HG03135 (cell line): ENCODE measurements around the gene CPLX1.
"Not testable (repeated sequence)": the region's sequence is repeated elsewhere in the genome, so short reads cannot be mapped to it uniquely, and the experiment has no call there.

ENCODE experiments used
- ATAC-seq: cut with Tn5 transposase; IDR thresholded peaks from one replicate; pipeline ENCODE4 v1.9.1; 2021; ENCODE audit warnings: mild to moderate bottlenecking, moderate library complexity; ENCODE audit not compliant: unreplicated experiment

CPLX1 gene

GRCh38 chr4:780716-781492, 45.0 kb downstream of the CPLX1 start:
- ATAC-seq = no peak

- not testable (repeated sequence) for ATAC-seq
Observed at GRCh38 chr4:780255-780654, 45.7 kb downstream of the CPLX1 start.

- ATAC-seq = no peak
Observed at GRCh38 chr4:779555-779954, 46.4 kb downstream of the CPLX1 start.

- ATAC-seq = no peak
Observed at GRCh38 chr4:777520-778262, 48.2 kb downstream of the CPLX1 start.

GRCh38 chr4:776743-777441, 49.0 kb downstream of the CPLX1 start:
- ATAC-seq = no peak

- ATAC-seq = not testable (repeated sequence)
Observed at GRCh38 chr4:775485-775884, 50.4 kb downstream of the CPLX1 start.

GRCh38 chr4:774419-775092, 51.4 kb downstream of the CPLX1 start:
- ATAC-seq = not testable (repeated sequence)

- no peak for ATAC-seq
Observed at GRCh38 chr4:773214-773613, 52.7 kb downstream of the CPLX1 start.

GRCh38 chr4:772776-773175, 53.2 kb downstream of the CPLX1 start:
- no peak for ATAC-seq

- no peak for ATAC-seq
Observed at GRCh38 chr4:772118-772517, 53.8 kb downstream of the CPLX1 start.

GRCh38 chr4:771464-771863, 54.5 kb downstream of the CPLX1 start:
- no peak for ATAC-seq

- ATAC-seq = no peak
Observed at GRCh38 chr4:770022-770421, 55.9 kb downstream of the CPLX1 start.

GRCh38 chr4:769511-769910, 56.4 kb downstream of the CPLX1 start:
- no peak for ATAC-seq

- ATAC-seq = no peak
Observed at GRCh38 chr4:768995-769394, 56.9 kb downstream of the CPLX1 start.

GRCh38 chr4:768076-768475, 57.9 kb downstream of the CPLX1 start:
- no peak for ATAC-seq

GRCh38 chr4:766559-767283, 59.2 kb downstream of the CPLX1 start:
- no peak for ATAC-seq

GRCh38 chr4:766152-766515, 59.8 kb downstream of the CPLX1 start:
- ATAC-seq = no peak

- no peak for ATAC-seq
Observed at GRCh38 chr4:764405-765169, 61.3 kb downstream of the CPLX1 start.

- ATAC-seq = no peak
Observed at GRCh38 chr4:763922-764321, 62.0 kb downstream of the CPLX1 start.
